Neural cell (in vitro differentiated cells): Measurements from ENCODE around the gene MAGI1. TPM values are rescaled to one million over a fixed set of nuclear protein-coding genes. Genes with fewer than 3 reads are reported as not detected.

Experiments
- H2AFZ ChIP-seq: fragments of 200-600, 300-800 bp; sonication (generic), shearing (Covaris generic); 2 replicates; pipeline ENCODE4 v1.6.0; 2014; ENCODE audit warnings: low read depth, mild to moderate bottlenecking, antibody characterized with exemption, low read length, moderate library complexity
- H3F3A ChIP-seq: fragments of 200-600 bp; shearing (Covaris generic); 2 replicates; pipeline ENCODE4 v1.6.1; 2016; ENCODE audit warnings: mild to moderate bottlenecking, moderate library complexity, mixed read lengths, antibody characterized with exemption, low read length; ENCODE audit not compliant: insufficient read depth, poor library complexity, severe bottlenecking
- H3K27ac ChIP-seq: fragments of 200-600, 300-800 bp; sonication (generic), shearing (Covaris generic); 2 replicates; pipeline ENCODE4 v1.5.1; 2014; ENCODE audit warnings: mild to moderate bottlenecking, low read length, moderate library complexity
- H3K27me3 ChIP-seq: fragments of 300-800, 200-600 bp; sonication (generic), shearing (Covaris generic); 2 replicates; pipeline ENCODE4 v1.6.0; 2014; ENCODE audit warnings: mild to moderate bottlenecking, low read depth, low read length, moderate library complexity; ENCODE audit not compliant: insufficient read depth
- H3K36me3 ChIP-seq: fragments of 300-800, 200-600 bp; sonication (generic), shearing (Covaris generic); 2 replicates; pipeline ENCODE4 v1.5.1; 2014; ENCODE audit warnings: mild to moderate bottlenecking, antibody characterized with exemption, low read length, moderate library complexity; ENCODE audit not compliant: insufficient read depth
- H3K4me2 ChIP-seq: fragments of 300-800, 200-600 bp; sonication (generic), shearing (Covaris generic); 2 replicates; pipeline ENCODE4 v1.6.0; 2014; ENCODE audit warnings: mild to moderate bottlenecking, low read length
- H3K4me3 ChIP-seq: fragments of 300-800, 200-600 bp; sonication (generic), shearing (Covaris generic); 2 replicates; pipeline ENCODE4 v1.5.1; 2014; ENCODE audit warnings: mild to moderate bottlenecking, low read length, moderate library complexity
- H3K79me2 ChIP-seq: fragments of 200-600 bp; shearing (Covaris generic); replicated peaks from 2 replicates; pipeline ENCODE4 v1.6.0; 2014; ENCODE audit warnings: mild to moderate bottlenecking, low read length, moderate library complexity; ENCODE audit not compliant: insufficient read depth
- H3K9ac ChIP-seq: fragments of 300-800, 200-600 bp; sonication (generic), shearing (Covaris generic); 2 replicates; pipeline ENCODE4 v1.6.1; 2016; ENCODE audit warnings: mild to moderate bottlenecking, low read length, mixed read lengths
- H3K9me2 ChIP-seq: fragments of 200-600 bp; shearing (Covaris generic); 2 replicates; pipeline ENCODE4 v1.6.1; 2016; ENCODE audit warnings: mild to moderate bottlenecking, low read length, mixed read lengths; ENCODE audit not compliant: insufficient read depth
- H3K9me3 ChIP-seq: fragments of 200-600, 300-800 bp; sonication (generic), shearing (Covaris generic); 2 replicates; pipeline ENCODE4 v1.6.1; 2016; ENCODE audit warnings: mild to moderate bottlenecking, mixed run types, low read length, moderate library complexity, mixed read lengths
- H4K20me1 ChIP-seq: fragments of 200-600 bp; shearing (Covaris generic); 2 replicates; pipeline ENCODE4 v1.6.1; 2016; ENCODE audit warnings: mild to moderate bottlenecking, mixed run types; ENCODE audit not compliant: insufficient read depth
- EP300 ChIP-seq: fragments of 450-650 bp; conservative IDR thresholded peaks from 2 replicates; pipeline ENCODE4 v1.6.1; 2014; ENCODE audit warnings: antibody characterized with exemption, mild to moderate bottlenecking, moderate library complexity; ENCODE audit not compliant: poor library complexity, severe bottlenecking
- EZH2 ChIP-seq: fragments of 200-600, 300-800 bp; shearing (Covaris generic), sonication (generic); IDR thresholded peaks from 2 replicates; pipeline ENCODE4 v1.6.1; 2014; ENCODE audit warnings: antibody characterized with exemption, low read length, borderline replicate concordance, mild to moderate bottlenecking; ENCODE audit not compliant: insufficient read depth, poor library complexity, severe bottlenecking
- MXI1 ChIP-seq: fragments of 450-650 bp; conservative IDR thresholded peaks from 2 replicates; pipeline ENCODE4 v1.6.1; 2014; ENCODE audit warnings: antibody characterized with exemption, mild to moderate bottlenecking; ENCODE audit not compliant: poor library complexity, severe bottlenecking
- POLR2AphosphoS5 ChIP-seq: IDR thresholded peaks from 2 replicates; pipeline ENCODE4 v1.6.1; 2012
- RAD21 ChIP-seq: fragments of 450-650 bp; conservative IDR thresholded peaks from 2 replicates; pipeline ENCODE4 v1.6.1; 2014; ENCODE audit warnings: antibody characterized with exemption, mild to moderate bottlenecking, moderate library complexity
- SMC3 ChIP-seq: fragments of 450-650 bp; conservative IDR thresholded peaks from 2 replicates; pipeline ENCODE4 v1.6.1; 2014; ENCODE audit warnings: antibody characterized with exemption, mild to moderate bottlenecking, moderate library complexity; ENCODE audit not compliant: poor library complexity
- TAF1 ChIP-seq: IDR thresholded peaks from 2 replicates; pipeline ENCODE4 v1.6.1; 2012; ENCODE audit warnings: low read depth
- polyA plus RNA-seq: library from polyadenylated mRNA; depleted of rRNA; stranded (reverse); fragments of >200 nt; gene quantifications from 2 replicates; pipeline ENCODE4 v1.2.3, GENCODE V29; 2014
- TF ChIP-seq, protein P1 (sequence below): fragments of 450-650 bp; IDR thresholded peaks from 2 replicates; pipeline ENCODE4 v1.5.1; 2014; ENCODE audit warnings: antibody characterized with exemption, mild to moderate bottlenecking, moderate library complexity; ENCODE audit not compliant: poor library complexity, severe bottlenecking
- TF ChIP-seq, protein P2 (sequence below): IDR thresholded peaks from 2 replicates; pipeline ENCODE4 v1.6.1; 2012; ENCODE audit warnings: borderline replicate concordance

The MAGI1 gene
- polyA plus RNA-seq, 1 donor from 2014 or later: 44.7 TPM

- no peak for TF ChIP-seq SMC3
- TF ChIP-seq, protein P1, sequence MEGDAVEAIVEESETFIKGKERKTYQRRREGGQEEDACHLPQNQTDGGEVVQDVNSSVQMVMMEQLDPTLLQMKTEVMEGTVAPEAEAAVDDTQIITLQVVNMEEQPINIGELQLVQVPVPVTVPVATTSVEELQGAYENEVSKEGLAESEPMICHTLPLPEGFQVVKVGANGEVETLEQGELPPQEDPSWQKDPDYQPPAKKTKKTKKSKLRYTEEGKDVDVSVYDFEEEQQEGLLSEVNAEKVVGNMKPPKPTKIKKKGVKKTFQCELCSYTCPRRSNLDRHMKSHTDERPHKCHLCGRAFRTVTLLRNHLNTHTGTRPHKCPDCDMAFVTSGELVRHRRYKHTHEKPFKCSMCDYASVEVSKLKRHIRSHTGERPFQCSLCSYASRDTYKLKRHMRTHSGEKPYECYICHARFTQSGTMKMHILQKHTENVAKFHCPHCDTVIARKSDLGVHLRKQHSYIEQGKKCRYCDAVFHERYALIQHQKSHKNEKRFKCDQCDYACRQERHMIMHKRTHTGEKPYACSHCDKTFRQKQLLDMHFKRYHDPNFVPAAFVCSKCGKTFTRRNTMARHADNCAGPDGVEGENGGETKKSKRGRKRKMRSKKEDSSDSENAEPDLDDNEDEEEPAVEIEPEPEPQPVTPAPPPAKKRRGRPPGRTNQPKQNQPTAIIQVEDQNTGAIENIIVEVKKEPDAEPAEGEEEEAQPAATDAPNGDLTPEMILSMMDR: no peak
- TF ChIP-seq POLR2AphosphoS5: no peak
- TF ChIP-seq EZH2: no peak
- TF ChIP-seq, protein P2, sequence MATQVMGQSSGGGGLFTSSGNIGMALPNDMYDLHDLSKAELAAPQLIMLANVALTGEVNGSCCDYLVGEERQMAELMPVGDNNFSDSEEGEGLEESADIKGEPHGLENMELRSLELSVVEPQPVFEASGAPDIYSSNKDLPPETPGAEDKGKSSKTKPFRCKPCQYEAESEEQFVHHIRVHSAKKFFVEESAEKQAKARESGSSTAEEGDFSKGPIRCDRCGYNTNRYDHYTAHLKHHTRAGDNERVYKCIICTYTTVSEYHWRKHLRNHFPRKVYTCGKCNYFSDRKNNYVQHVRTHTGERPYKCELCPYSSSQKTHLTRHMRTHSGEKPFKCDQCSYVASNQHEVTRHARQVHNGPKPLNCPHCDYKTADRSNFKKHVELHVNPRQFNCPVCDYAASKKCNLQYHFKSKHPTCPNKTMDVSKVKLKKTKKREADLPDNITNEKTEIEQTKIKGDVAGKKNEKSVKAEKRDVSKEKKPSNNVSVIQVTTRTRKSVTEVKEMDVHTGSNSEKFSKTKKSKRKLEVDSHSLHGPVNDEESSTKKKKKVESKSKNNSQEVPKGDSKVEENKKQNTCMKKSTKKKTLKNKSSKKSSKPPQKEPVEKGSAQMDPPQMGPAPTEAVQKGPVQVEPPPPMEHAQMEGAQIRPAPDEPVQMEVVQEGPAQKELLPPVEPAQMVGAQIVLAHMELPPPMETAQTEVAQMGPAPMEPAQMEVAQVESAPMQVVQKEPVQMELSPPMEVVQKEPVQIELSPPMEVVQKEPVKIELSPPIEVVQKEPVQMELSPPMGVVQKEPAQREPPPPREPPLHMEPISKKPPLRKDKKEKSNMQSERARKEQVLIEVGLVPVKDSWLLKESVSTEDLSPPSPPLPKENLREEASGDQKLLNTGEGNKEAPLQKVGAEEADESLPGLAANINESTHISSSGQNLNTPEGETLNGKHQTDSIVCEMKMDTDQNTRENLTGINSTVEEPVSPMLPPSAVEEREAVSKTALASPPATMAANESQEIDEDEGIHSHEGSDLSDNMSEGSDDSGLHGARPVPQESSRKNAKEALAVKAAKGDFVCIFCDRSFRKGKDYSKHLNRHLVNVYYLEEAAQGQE: no peak
- no peak for TF ChIP-seq EP300
- TF ChIP-seq MXI1: no peak
- no peak for TF ChIP-seq RAD21
- no peak for TF ChIP-seq TAF1
- peaks cover 4% of the 10 kb centered on the region for H4K20me1 ChIP-seq
- no peak overlapping the region for H3K4me2 ChIP-seq
- no peak overlapping the region for H2AFZ ChIP-seq
- H3K36me3 ChIP-seq: no peaks in the 10 kb centered on the region
- H3K9me3 ChIP-seq: no peaks in the 10 kb centered on the region
- no peak overlapping the region for H3K4me3 ChIP-seq
- no peaks in the 10 kb centered on the region for H3F3A ChIP-seq
- H3K27ac ChIP-seq: no peak overlapping the region
- no peaks in the 10 kb centered on the region for H3K9me2 ChIP-seq
- H3K9ac ChIP-seq: no peak overlapping the region
- no peaks in the 10 kb centered on the region for H3K27me3 ChIP-seq
- peaks cover 52% of the 10 kb centered on the region for H3K79me2 ChIP-seq
These were observed 456.6 kb downstream of the MAGI1 start for GRCh38 chr3:65582012-65582717.

GRCh38 chr3:65581313-65581712 lies 457.4 kb downstream of the MAGI1 start:
- TF ChIP-seq, protein P1: no peak
- TF ChIP-seq POLR2AphosphoS5 (no peak), EP300 (no peak), MXI1 (no peak), TAF1 (no peak), EZH2 (no peak), SMC3 (no peak), RAD21 (no peak)
- TF ChIP-seq, protein P2: no peak
- H3K4me3 ChIP-seq: no peak overlapping the region
- no peaks in the 10 kb centered on the region for H3K27me3 ChIP-seq
- peaks cover 47% of the 10 kb centered on the region for H3K79me2 ChIP-seq
- no peak overlapping the region for H3K4me2 ChIP-seq
- H3K9me2 ChIP-seq: no peaks in the 10 kb centered on the region
- H3K9me3 ChIP-seq: no peaks in the 10 kb centered on the region
- H3K27ac ChIP-seq: no peak overlapping the region
- no peaks in the 10 kb centered on the region for H3K36me3 ChIP-seq
- peaks cover 4% of the 10 kb centered on the region for H4K20me1 ChIP-seq
- no peak overlapping the region for H3K9ac ChIP-seq
- H3F3A ChIP-seq: no peaks in the 10 kb centered on the region
- no peak overlapping the region for H2AFZ ChIP-seq
